Inflammatory macrophage treated with lipopolysaccharide for 4 hours (primary cell): ENCODE results near the gene SGTA.
A peak's percentile ranks its signal among the peaks of the same experiment; 100 is the strongest.
"Not testable (repeated sequence)": the region's sequence is repeated elsewhere in the genome, so short reads cannot be mapped to it uniquely, and the experiment has no call there.

Experiments
- DNase-seq: peaks from one replicate; pipeline ENCODE4 v3.0.0-alpha.2; 2020

The SGTA gene

GRCh38 chr19:2782936-2783780 lies at the start of gene SGTA:
SGTA (minus strand) TSS chr19:2783273; CDS start chr19:2769068, 14,205 bp downstream.
- DNase-seq = peak; percentile 100

- no peak for DNase-seq
Measured at GRCh38 chr19:2827840-2828489, 44.9 kb upstream of the SGTA start.

- DNase-seq = no peak
Measured at GRCh38 chr19:2827022-2827421, 43.9 kb upstream of the SGTA start.

GRCh38 chr19:2824129-2824528 lies 41.1 kb upstream of the SGTA start:
- DNase-seq = no peak

GRCh38 chr19:2823646-2824045 lies 40.6 kb upstream of the SGTA start:
- no peak for DNase-seq

- DNase-seq = no peak
Measured at GRCh38 chr19:2822846-2823245, 39.8 kb upstream of the SGTA start.

GRCh38 chr19:2820112-2820702 lies 37.1 kb upstream of the SGTA start:
- no peak for DNase-seq

GRCh38 chr19:2819540-2820111 lies 36.6 kb upstream of the SGTA start, which contains the start of gene ZNF554:
ZNF554 (plus strand) TSS chr19:2819868; CDS start chr19:2820072, 204 bp downstream.
- peak; percentile 96 for DNase-seq

- DNase-seq = not testable (repeated sequence)
Measured at GRCh38 chr19:2817237-2817829, 34.3 kb upstream of the SGTA start.

- no peak for DNase-seq
Measured at GRCh38 chr19:2816641-2817040, 33.6 kb upstream of the SGTA start.

GRCh38 chr19:2815923-2816322 lies 32.9 kb upstream of the SGTA start:
- DNase-seq = no peak

- no peak for DNase-seq
Measured at GRCh38 chr19:2815191-2815614, 32.1 kb upstream of the SGTA start.

GRCh38 chr19:2814426-2814825 lies 31.4 kb upstream of the SGTA start:
- DNase-seq = no peak

GRCh38 chr19:2813235-2814160 lies 30.4 kb upstream of the SGTA start:
- no peak for DNase-seq

GRCh38 chr19:2812414-2813234 lies 29.6 kb upstream of the SGTA start:
- DNase-seq = no peak

- no peak for DNase-seq
Measured at GRCh38 chr19:2811735-2812413, 28.8 kb upstream of the SGTA start.

- no peak for DNase-seq
Measured at GRCh38 chr19:2811221-2811722, 28.2 kb upstream of the SGTA start.

- DNase-seq = no peak
Measured at GRCh38 chr19:2810141-2811091, 27.3 kb upstream of the SGTA start.
